Lower lobe of right lung (tissue), 2 donors: Measurements from ENCODE around the gene CCDC188. TPM values are rescaled to one million over a fixed set of nuclear protein-coding genes. Genes with fewer than 3 reads are reported as not detected.

ENCODE experiments used
- ATAC-seq, 2 donors: fragments of 200-7000 bp; cut with Tn5 transposase; one replicate each; pipeline ENCODE4 v1.9.1; 2020 to 2022; ENCODE audit warnings: mild to moderate bottlenecking in 2 of 2, moderate library complexity in 2 of 2
- DNase-seq: peaks from one replicate; pipeline ENCODE4 v3.0.0-alpha.2; 2020
- H3K27ac ChIP-seq: fragments of 200-600 bp; one replicate; pipeline ENCODE4 v1.8.0; 2022
- H3K27me3 ChIP-seq: fragments of 200-600 bp; one replicate; pipeline ENCODE4 v1.8.0; 2022; ENCODE audit warnings: low read depth
- H3K36me3 ChIP-seq: fragments of 200-600 bp; one replicate; pipeline ENCODE4 v1.8.0; 2022; ENCODE audit warnings: mild to moderate bottlenecking
- H3K4me1 ChIP-seq: fragments of 200-600 bp; one replicate; pipeline ENCODE4 v1.8.0; 2022
- H3K4me3 ChIP-seq: fragments of 200-600 bp; one replicate; pipeline ENCODE4 v1.8.0; 2022; ENCODE audit warnings: mild to moderate bottlenecking
- H3K9me3 ChIP-seq: fragments of 200-600 bp; one replicate; pipeline ENCODE4 v1.8.0; 2022
- intact Hi-C: fragments of 100-400 bp; cut with DNase I; formaldehyde crosslinking; loops from one replicate; pipeline ENCODE4 v1.11.0; 2022
- total RNA-seq: library from RNA; stranded (reverse); fragmentation: NEBNext Ultra II Directional; extraction: Animal tissue kit (Norgen Biotek cat#: 25700); gene quantifications from one replicate; pipeline ENCODE4 v1.2.1, GENCODE V29; 2021
- TF ChIP-seq, protein P1 (sequence below): fragments of 200-600 bp; IDR thresholded peaks from one replicate; pipeline ENCODE4 v1.8.0; 2022; ENCODE audit warnings: antibody characterized with exemption, mild to moderate bottlenecking
- donor health status: DM: no; HTN: yes; CAD: no; lungs with severe emphysema.

CCDC188 gene
- total RNA-seq, 1 donor from 2014 or later = 0.77 TPM

- peaks cover 7% of the 10 kb centered on the region for H3K27me3 ChIP-seq
- intact Hi-C loops = no loop called here
- TF ChIP-seq, protein P1, sequence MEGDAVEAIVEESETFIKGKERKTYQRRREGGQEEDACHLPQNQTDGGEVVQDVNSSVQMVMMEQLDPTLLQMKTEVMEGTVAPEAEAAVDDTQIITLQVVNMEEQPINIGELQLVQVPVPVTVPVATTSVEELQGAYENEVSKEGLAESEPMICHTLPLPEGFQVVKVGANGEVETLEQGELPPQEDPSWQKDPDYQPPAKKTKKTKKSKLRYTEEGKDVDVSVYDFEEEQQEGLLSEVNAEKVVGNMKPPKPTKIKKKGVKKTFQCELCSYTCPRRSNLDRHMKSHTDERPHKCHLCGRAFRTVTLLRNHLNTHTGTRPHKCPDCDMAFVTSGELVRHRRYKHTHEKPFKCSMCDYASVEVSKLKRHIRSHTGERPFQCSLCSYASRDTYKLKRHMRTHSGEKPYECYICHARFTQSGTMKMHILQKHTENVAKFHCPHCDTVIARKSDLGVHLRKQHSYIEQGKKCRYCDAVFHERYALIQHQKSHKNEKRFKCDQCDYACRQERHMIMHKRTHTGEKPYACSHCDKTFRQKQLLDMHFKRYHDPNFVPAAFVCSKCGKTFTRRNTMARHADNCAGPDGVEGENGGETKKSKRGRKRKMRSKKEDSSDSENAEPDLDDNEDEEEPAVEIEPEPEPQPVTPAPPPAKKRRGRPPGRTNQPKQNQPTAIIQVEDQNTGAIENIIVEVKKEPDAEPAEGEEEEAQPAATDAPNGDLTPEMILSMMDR = peak; percentile 11
- DNase-seq = no peak
- H3K36me3 ChIP-seq = no peaks in the 10 kb centered on the region
- H3K4me3 ChIP-seq = no peak overlapping the region
- no peaks in the 10 kb centered on the region for H3K9me3 ChIP-seq
- no peak overlapping the region for H3K27ac ChIP-seq
- no peaks in the 10 kb centered on the region for H3K4me1 ChIP-seq
- peak in 1 of 2 donors; percentile 5 for ATAC-seq
Measured at GRCh38 chr22:20180245-20180630, 29.4 kb upstream of the CCDC188 start.

GRCh38 chr22:20179455-20180244 lies 28.8 kb upstream of the CCDC188 start:
- Histone ChIP-seq H3K4me3 (no peak overlapping the region), H3K27ac (no peak overlapping the region), H3K9me3 (no peaks in the 10 kb centered on the region), H3K27me3 (peaks cover under 1% of the 10 kb centered on the region), H3K4me1 (no peaks in the 10 kb centered on the region), H3K36me3 (no peaks in the 10 kb centered on the region)
- ATAC-seq (no peak), DNase-seq (no peak)
- intact Hi-C loops = no loop called here
- TF ChIP-seq, protein P1 = no peak

- intact Hi-C loops = no loop called here
- no peak overlapping the region for H3K27ac ChIP-seq
- ATAC-seq (no peak), DNase-seq (no peak)
- no peaks in the 10 kb centered on the region for H3K27me3 ChIP-seq
- H3K36me3 ChIP-seq = no peaks in the 10 kb centered on the region
- H3K9me3 ChIP-seq = no peaks in the 10 kb centered on the region
- TF ChIP-seq, protein P1 = no peak
- no peak overlapping the region for H3K4me3 ChIP-seq
- H3K4me1 ChIP-seq = no peaks in the 10 kb centered on the region
Measured at GRCh38 chr22:20178915-20179227, 28.0 kb upstream of the CCDC188 start.

- no peaks in the 10 kb centered on the region for H3K36me3 ChIP-seq
- intact Hi-C loops = no loop called here
- ATAC-seq = no peak
- no peaks in the 10 kb centered on the region for H3K4me1 ChIP-seq
- TF ChIP-seq, protein P1 = no peak
- H3K27ac ChIP-seq = no peak overlapping the region
- no peaks in the 10 kb centered on the region for H3K9me3 ChIP-seq
- DNase-seq = no peak
- no peak overlapping the region for H3K4me3 ChIP-seq
- no peaks in the 10 kb centered on the region for H3K27me3 ChIP-seq
Measured at GRCh38 chr22:20178075-20178914, 27.4 kb upstream of the CCDC188 start.

DNA sequence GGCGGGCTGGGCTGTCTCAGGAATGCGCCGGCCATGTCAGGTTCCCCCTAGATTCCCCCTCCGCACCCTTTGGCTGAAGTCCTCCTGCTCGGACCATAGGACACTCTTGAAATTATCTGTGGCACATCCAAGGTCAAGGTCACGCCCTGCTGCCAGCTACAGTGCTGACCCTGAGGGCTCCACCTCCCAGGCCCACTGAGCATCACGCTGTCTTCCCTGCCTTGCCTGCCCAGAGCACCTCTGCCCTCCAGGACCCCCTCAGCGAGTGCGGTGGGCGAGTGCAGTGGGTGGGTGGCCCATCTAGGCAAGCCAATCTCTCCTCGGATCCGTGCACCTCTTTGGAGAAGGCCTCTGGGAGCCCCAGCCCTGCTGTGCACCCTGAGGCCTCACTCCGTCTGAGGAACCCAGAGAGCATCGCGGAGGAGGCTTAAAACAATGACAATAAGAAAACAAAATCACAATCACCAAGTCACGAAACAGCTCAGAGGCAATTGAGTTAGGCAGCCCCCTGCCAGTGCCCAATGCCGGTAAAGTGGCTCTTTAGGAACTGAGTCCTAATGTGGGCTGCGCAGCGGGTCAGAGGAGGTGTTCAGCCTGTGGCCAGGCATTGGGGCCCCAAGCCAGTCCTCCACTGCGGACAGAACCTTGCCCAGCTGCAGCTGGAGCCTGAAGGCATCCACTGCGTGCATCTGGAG lies 26.5 kb upstream of the CCDC188 start:
- Histone ChIP-seq H3K9me3 (no peaks in the 10 kb centered on the region), H3K4me3 (no peak overlapping the region), H3K36me3 (no peaks in the 10 kb centered on the region), H3K4me1 (no peaks in the 10 kb centered on the region), H3K27ac (no peak overlapping the region), H3K27me3 (no peaks in the 10 kb centered on the region)
- intact Hi-C loops = no loop called here
- DNase-seq (no peak), ATAC-seq (no peak)
- TF ChIP-seq, protein P1 = no peak
